ENCODE data around the gene CCL17.

DNA sequence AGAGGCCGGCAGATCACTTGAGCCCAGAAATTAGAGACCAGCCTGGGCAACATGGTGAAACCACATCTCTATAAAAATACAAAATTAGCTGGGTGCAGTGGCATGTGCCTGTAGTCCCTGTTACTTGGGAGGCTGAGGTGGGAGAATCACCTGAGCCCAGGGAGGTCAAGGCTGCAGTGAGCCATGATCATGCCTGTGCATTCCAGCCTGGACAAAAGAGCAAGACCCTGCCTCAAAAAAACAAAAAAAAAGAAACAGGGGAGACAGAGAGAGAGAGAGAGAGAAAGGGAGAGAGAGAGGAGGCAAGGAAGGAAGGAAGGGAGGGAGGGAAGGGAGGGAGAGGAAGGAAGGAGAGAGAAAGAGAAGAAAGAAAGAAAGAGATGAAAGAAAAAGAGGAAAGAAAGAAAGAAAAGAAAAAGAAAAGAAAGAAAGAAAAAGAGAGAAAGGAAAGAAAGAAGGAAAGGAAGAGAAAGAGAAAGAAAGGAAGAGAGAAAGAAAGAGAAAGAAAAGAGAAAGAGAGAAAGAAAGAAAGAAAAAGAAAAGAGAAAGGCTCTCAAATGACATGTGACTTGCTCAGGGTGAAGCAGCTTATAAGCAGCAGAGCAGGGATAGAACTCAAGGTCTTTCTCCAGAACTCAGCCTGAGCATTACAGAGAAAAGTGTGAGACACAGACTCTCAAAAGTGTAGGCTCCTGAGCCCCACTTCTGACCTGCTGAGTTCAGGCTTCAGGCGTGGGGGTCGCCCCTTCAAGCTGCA is 16.8 kb upstream of the CCL17 start:
- TF ChIP-seq, protein P1, sequence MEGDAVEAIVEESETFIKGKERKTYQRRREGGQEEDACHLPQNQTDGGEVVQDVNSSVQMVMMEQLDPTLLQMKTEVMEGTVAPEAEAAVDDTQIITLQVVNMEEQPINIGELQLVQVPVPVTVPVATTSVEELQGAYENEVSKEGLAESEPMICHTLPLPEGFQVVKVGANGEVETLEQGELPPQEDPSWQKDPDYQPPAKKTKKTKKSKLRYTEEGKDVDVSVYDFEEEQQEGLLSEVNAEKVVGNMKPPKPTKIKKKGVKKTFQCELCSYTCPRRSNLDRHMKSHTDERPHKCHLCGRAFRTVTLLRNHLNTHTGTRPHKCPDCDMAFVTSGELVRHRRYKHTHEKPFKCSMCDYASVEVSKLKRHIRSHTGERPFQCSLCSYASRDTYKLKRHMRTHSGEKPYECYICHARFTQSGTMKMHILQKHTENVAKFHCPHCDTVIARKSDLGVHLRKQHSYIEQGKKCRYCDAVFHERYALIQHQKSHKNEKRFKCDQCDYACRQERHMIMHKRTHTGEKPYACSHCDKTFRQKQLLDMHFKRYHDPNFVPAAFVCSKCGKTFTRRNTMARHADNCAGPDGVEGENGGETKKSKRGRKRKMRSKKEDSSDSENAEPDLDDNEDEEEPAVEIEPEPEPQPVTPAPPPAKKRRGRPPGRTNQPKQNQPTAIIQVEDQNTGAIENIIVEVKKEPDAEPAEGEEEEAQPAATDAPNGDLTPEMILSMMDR (IDR thresholded peaks at IDR 0.05), result no peak
- TF ChIP-seq POLR2AphosphoS5 (IDR thresholded peaks at IDR 0.05) (no peak), POLR2A (IDR thresholded peaks at IDR 0.05) (no peak)

Measured in prostate gland (tissue), 2 donors.